ENCODE results near the gene AKAP7. TPM values are rescaled to one million over a fixed set of nuclear protein-coding genes. Genes with fewer than 3 reads are reported as not detected.

Gene AKAP7
- polyA plus RNA-seq, 3 donors from 2014 or later: 11.0 to 15.1 (median 12.0) TPM

DNA sequence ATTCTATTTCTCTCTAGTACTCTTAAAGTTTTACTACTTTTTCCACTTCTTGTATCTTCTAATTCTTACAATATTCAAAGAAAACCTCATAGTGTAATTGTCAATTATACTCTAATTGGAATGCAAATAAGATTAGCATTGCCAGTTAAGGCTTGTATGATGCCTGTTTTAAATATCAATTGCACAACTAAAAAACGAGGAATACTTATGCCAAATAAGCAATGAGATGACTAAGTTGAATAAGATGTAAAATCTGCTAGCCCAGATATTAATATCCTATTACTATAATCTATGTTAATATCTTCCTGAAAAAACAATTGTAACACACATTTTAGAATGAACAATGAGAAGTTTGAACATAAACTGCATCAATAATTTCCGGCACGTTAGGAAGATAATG is 13.3 kb upstream of the AKAP7 start:
- Mint-ChIP-seq H3K27ac (no peak overlapping the region), H3K36me3 (peaks cover 0 to 3% (median 0%) of the 10 kb centered on the region in 3 donors), H3K4me1 (no peaks in the 10 kb centered on the region), H3K9me3 (no peaks in the 10 kb centered on the region), H3K27me3 (ENCODE audit: low read depth in 3 of 3) (peaks cover 0 to 3% (median 1%) of the 10 kb centered on the region in 3 donors), H3K4me3 (no peak overlapping the region)
- no peak for DNase-seq

GRCh38 chr6:131122516-131122915 is 12.8 kb upstream of the AKAP7 start:
- peaks cover 0 to 6% (median 1%) of the 10 kb centered on the region in 3 donors for H3K27me3 Mint-ChIP-seq (ENCODE audit: low read depth in 3 of 3)

DNA sequence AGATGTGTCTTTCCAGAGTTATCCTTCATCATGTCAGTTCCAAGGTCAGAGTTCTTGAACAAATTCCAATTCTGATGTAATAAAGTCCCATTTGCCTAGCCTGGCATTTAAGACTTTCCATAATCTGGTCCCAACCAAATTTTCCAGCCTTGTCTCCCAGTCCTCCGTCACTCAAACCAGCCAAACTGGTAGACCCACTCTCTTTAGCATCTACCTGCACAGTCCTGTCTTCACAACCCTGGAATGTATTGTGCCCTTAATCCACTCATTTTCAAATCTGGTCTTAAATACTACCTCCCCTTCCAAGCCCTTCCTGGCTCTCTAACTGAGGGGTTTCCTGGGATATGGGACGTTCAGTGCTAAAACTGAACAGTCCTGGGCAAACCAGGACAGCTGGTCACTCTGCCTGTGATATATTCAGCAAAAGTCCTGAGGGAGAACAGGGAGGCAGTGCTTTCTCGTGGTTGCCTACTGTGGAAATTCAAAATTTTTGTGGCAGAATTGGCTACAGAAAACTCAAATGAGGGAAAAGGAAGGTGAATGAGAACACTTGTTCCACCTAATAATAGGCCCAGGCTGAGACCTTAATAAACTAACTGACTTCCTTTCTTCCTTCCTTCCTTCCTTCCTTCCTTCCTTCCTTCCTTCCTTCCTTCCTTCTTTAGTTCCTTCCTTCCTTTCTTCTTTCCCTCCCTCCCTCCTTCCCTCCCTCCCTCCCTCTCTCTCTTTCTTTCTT is 10.8 kb upstream of the AKAP7 start:
- Mint-ChIP-seq H3K27ac (no peak overlapping the region), H3K4me1 (no peaks in the 10 kb centered on the region), H3K4me3 (no peak overlapping the region), H3K9me3 (no peaks in the 10 kb centered on the region), H3K36me3 (peaks cover 0 to 3% (median 0%) of the 10 kb centered on the region in 3 donors), H3K27me3 (ENCODE audit: low read depth in 3 of 3) (peaks cover 0 to 9% (median 1%) of the 10 kb centered on the region in 3 donors)
- no peak for DNase-seq

More at GRCh38 chr6:131122516-131122915, 12.8 kb upstream of the AKAP7 start:
- H3K4me1 Mint-ChIP-seq: no peaks in the 10 kb centered on the region
- H3K27ac Mint-ChIP-seq: no peak overlapping the region
- H3K36me3 Mint-ChIP-seq: peaks cover 0 to 3% (median 0%) of the 10 kb centered on the region in 3 donors
- DNase-seq: no peak
- no peaks in the 10 kb centered on the region for H3K9me3 Mint-ChIP-seq
- no peak overlapping the region for H3K4me3 Mint-ChIP-seq

GRCh38 chr6:131125431-131125830 is 9.8 kb upstream of the AKAP7 start:
- Mint-ChIP-seq H3K27ac (no peak overlapping the region), H3K27me3 (ENCODE audit: low read depth in 3 of 3) (peaks cover under 1 to 12% (median 1%) of the 10 kb centered on the region in 3 donors), H3K9me3 (no peaks in the 10 kb centered on the region), H3K36me3 (peaks cover 0 to 3% (median 0%) of the 10 kb centered on the region in 3 donors), H3K4me1 (no peaks in the 10 kb centered on the region), H3K4me3 (no peak overlapping the region)
- no peak for DNase-seq

DNA sequence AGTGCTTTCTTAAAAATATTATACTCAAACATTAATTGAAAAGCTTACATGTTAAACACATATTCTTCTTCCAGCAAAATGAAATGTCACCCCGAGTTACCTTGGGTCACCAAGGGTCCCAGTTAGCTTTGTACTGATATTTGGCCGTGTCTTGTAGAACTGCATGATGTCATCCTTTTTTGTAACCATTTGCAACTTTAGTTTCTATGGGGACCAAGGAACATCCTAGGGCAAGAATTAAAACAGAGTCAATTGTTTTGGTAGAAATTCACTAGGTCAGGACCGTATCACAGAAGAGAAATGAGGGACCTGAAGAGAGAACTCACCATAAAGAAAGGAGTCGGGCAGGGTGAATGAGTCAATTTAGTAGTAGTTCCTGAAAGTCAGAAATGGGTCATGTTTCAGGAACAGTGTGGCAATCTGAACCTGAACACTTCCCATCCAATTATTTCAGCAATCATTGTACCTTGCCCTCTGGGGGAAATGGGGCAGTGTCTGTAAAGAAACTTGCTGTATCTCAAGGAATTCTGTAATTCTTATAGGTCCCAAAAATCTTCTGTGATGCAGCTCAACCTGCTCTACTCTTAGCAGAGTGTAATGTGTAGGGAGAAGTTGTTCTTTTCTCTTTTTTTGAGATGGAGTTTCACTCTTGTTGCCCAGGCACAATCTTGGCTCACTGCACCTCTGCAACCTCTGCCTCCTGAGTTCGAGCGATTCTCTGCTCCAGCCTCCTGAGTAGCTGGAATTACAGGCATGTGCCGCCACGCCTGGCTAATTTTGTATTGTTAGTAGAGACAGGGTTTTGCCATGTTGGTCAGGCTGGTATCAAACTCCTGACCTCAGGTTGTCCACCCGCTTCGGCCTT is 5.3 kb upstream of the AKAP7 start:
- Mint-ChIP-seq H3K4me1 (peaks cover 6 to 7% of the 10 kb centered on the region in 2 donors), H3K27ac (no peak overlapping the region), H3K36me3 (no peaks in the 10 kb centered on the region), H3K4me3 (no peak overlapping the region), H3K27me3 (ENCODE audit: low read depth in 3 of 3) (peaks cover under 1 to 16% (median 3%) of the 10 kb centered on the region in 3 donors), H3K9me3 (no peaks in the 10 kb centered on the region)
- DNase-seq: no peak

DNA sequence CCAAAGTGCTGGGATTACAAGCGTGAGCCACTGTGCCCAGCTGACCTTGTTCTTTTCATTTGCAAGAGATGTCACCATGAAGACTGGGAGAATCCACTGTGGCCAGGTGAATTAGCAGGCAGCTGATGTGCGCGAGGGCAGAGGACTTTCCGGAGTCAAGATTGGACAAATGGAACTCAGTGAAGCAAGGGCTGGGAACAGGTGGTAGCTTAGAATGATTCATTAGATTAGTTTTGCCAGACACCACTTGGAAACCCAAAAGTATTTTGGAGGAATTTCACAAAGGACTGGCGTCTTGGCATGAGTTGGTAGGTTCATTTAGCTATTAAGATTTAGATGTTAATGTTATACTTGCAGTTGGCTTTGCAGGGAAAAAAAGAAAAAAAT is 4.7 kb upstream of the AKAP7 start:
- Mint-ChIP-seq H3K9me3 (no peaks in the 10 kb centered on the region), H3K4me3 (no peak overlapping the region), H3K4me1 (peaks cover 8 to 10% of the 10 kb centered on the region in 2 donors), H3K27me3 (ENCODE audit: low read depth in 3 of 3) (peaks cover 2 to 18% (median 5%) of the 10 kb centered on the region in 3 donors), H3K36me3 (no peaks in the 10 kb centered on the region), H3K27ac (no peak overlapping the region)
- DNase-seq: no peak

- peaks cover 19 to 22% of the 10 kb centered on the region in 2 donors for H3K4me1 Mint-ChIP-seq
- no peak overlapping the region for H3K4me3 Mint-ChIP-seq
- no peaks in the 10 kb centered on the region for H3K9me3 Mint-ChIP-seq
- no peaks in the 10 kb centered on the region for H3K36me3 Mint-ChIP-seq
- DNase-seq: no peak
- peaks cover 7 to 20% (median 7%) of the 10 kb centered on the region in 3 donors for H3K27me3 Mint-ChIP-seq (ENCODE audit: low read depth in 3 of 3)
- H3K27ac Mint-ChIP-seq: no peak overlapping the region
Observed at GRCh38 chr6:131132360-131132759, 2.9 kb upstream of the AKAP7 start.

DNA sequence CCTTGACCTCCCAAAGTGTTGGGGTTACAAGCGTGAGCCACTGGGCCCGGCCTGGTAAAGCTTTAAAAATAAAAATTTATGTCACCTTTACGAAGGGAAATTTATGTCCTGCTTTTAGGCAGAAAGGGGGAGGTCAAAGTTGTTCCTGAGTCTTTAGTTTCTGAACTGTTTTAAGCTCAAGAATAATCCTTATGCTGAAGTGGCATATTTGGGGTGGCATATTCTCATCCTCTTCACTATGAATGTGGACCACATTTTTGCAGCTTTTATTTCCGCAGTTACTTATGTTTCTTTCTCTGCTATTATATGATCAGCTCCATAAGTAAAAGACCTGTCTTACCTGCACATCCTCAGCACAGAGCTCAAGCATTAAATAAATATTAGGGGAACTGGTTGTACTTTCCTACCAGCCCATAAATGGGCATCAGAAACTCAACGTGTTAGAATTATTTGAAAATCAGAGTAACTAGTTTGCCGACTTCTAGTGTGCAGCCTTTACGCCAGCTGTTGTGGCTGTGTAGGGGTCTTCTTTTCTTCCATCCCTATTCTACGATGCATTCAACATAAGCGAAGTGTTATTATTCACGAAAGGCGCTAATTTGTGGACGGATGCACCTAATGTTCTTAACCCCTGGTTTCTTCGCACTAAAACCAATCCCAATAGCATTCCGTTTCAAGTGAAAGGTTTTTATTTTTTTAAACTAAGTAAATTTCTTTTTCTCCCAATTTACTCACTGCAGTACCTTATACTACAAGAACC is 867 bp upstream of the AKAP7 start:
- no peaks in the 10 kb centered on the region for H3K36me3 Mint-ChIP-seq
- peaks cover 7 to 16% (median 7%) of the 10 kb centered on the region in 3 donors for H3K27me3 Mint-ChIP-seq (ENCODE audit: low read depth in 3 of 3)
- H3K4me3 Mint-ChIP-seq: peak overlapping the region; percentile 91 to 95 (median 94)
- peak overlapping the region; percentile 82 to 94 (median 92) for H3K27ac Mint-ChIP-seq
- no peaks in the 10 kb centered on the region for H3K9me3 Mint-ChIP-seq
- DNase-seq: no peak
- H3K4me1 Mint-ChIP-seq: peaks cover 19 to 36% of the 10 kb centered on the region in 2 donors

DNA sequence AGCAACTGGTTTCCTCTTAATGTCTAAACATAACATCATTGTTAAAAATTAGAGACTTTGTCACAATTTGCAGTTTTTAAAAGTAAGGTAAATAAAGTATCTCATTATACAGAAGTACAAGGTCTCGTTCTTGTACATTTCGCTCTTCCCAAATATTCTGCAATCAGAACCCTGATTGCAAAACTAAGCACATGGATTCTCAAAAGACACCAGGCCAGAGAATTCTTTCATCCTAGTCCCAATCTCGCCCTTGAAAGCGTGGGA is 355 bp upstream of the AKAP7 start:
- Mint-ChIP-seq H3K27me3 (ENCODE audit: low read depth in 3 of 3) (peaks cover 7 to 16% (median 9%) of the 10 kb centered on the region in 3 donors), H3K4me1 (peaks cover 24 to 41% of the 10 kb centered on the region in 2 donors), H3K36me3 (peaks cover 0 to 3% (median 0%) of the 10 kb centered on the region in 3 donors), H3K4me3 (peak overlapping the region; percentile 91 to 95 (median 94)), H3K27ac (peak overlapping the region; percentile 82 to 94 (median 92)), H3K9me3 (no peaks in the 10 kb centered on the region)
- DNase-seq: no peak

- H3K4me1 Mint-ChIP-seq: peaks cover 25 to 46% of the 10 kb centered on the region in 2 donors
- DNase-seq: no peak
- no peaks in the 10 kb centered on the region for H3K9me3 Mint-ChIP-seq
- peaks cover 7 to 12% (median 7%) of the 10 kb centered on the region in 3 donors for H3K27me3 Mint-ChIP-seq (ENCODE audit: low read depth in 3 of 3)
- H3K27ac Mint-ChIP-seq: peak overlapping the region; percentile 90 to 97 (median 96)
- peak overlapping the region; percentile 94 to 98 (median 97) for H3K4me3 Mint-ChIP-seq
- peaks cover 0 to 4% (median 0%) of the 10 kb centered on the region in 3 donors for H3K36me3 Mint-ChIP-seq
Observed at GRCh38 chr6:131136021-131136786, 937 bp downstream of the AKAP7 start.

DNA sequence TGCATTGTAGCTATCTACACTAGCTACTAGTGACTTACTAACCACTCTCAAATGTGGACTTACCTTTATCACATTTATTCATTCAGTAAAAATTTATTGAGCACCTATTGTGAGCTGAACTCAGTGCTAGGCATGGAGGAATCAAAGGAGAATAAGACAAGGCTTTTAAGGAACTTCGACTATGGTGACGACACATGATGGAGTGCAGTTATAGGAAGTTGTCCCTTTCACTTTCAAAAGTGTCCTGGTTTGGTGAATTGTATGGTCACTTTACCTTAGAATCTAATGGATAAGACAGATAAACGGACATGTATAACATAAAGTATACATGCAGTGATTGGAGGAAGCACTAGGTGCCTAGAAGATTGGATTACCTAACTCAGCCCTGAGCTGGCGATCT is 4.3 kb downstream of the AKAP7 start:
- Mint-ChIP-seq H3K27ac (peak overlapping the region in 1 of 6 donors; percentile 83), H3K36me3 (peaks cover 0 to 15% (median 7%) of the 10 kb centered on the region in 3 donors), H3K27me3 (ENCODE audit: low read depth in 3 of 3) (peaks cover 7% of the 10 kb centered on the region in 3 donors), H3K4me3 (peak overlapping the region in 4 of 5 donors; percentile 27 to 72 (median 50)), H3K4me1 (peaks cover 24 to 42% of the 10 kb centered on the region in 2 donors), H3K9me3 (no peaks in the 10 kb centered on the region)
- DNase-seq: no peak

- no peak overlapping the region for H3K27ac Mint-ChIP-seq
- H3K4me3 Mint-ChIP-seq: no peak overlapping the region
- peaks cover 7 to 16% of the 10 kb centered on the region in 2 donors for H3K4me1 Mint-ChIP-seq
- no peaks in the 10 kb centered on the region for H3K9me3 Mint-ChIP-seq
- DNase-seq: no peak
- H3K27me3 Mint-ChIP-seq (ENCODE audit: low read depth in 3 of 3): peaks cover 0 to 2% (median 0%) of the 10 kb centered on the region in 3 donors
- H3K36me3 Mint-ChIP-seq: peaks cover 6 to 34% (median 17%) of the 10 kb centered on the region in 3 donors
Observed at GRCh38 chr6:131143319-131143718, 8.1 kb downstream of the AKAP7 start.

DNA sequence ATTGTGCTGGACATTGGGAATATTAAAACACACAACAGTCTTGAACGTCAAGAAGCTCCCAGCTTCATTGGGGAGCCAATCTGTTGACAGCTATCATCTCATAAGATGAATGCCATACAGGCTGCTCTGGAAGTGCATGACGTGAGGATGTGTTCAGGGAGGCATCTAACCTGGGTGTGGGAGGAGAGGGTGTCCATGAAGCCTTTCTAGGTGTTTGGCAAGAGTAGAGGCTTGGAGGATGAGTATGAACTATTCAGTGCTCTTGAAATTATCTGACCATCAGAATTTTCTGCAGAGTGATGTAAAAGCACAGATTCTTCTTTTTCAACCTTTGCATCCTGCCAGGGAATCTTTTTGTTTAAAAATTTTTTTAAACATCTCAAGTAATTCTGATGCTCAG is 11.6 kb downstream of the AKAP7 start:
- Mint-ChIP-seq H3K4me3 (no peak overlapping the region), H3K4me1 (no peaks in the 10 kb centered on the region), H3K27me3 (ENCODE audit: low read depth in 3 of 3) (peaks cover 0 to 2% (median 0%) of the 10 kb centered on the region in 3 donors), H3K27ac (no peak overlapping the region), H3K36me3 (peaks cover 6 to 26% (median 17%) of the 10 kb centered on the region in 3 donors), H3K9me3 (no peaks in the 10 kb centered on the region)
- no peak for DNase-seq

Measured in immature natural killer cell (primary cell).